Astrocyte (in vitro differentiated cells and primary cell): ENCODE results near the gene TK1.

Experiments used
- EZH2 ChIP-seq: IDR thresholded peaks from 2 replicates; pipeline ENCODE4 v1.6.1; 2012; ENCODE audit warnings: mild to moderate bottlenecking, low read length, inconsistent platforms; ENCODE audit not compliant: insufficient read depth
- TF ChIP-seq, protein P1 (sequence below): IDR thresholded peaks from 2 replicates; pipeline ENCODE4 v1.5.1; 2011; ENCODE audit warnings: low read depth, mild to moderate bottlenecking, inconsistent platforms, low read length, moderate library complexity; ENCODE audit not compliant: insufficient read depth

DNA sequence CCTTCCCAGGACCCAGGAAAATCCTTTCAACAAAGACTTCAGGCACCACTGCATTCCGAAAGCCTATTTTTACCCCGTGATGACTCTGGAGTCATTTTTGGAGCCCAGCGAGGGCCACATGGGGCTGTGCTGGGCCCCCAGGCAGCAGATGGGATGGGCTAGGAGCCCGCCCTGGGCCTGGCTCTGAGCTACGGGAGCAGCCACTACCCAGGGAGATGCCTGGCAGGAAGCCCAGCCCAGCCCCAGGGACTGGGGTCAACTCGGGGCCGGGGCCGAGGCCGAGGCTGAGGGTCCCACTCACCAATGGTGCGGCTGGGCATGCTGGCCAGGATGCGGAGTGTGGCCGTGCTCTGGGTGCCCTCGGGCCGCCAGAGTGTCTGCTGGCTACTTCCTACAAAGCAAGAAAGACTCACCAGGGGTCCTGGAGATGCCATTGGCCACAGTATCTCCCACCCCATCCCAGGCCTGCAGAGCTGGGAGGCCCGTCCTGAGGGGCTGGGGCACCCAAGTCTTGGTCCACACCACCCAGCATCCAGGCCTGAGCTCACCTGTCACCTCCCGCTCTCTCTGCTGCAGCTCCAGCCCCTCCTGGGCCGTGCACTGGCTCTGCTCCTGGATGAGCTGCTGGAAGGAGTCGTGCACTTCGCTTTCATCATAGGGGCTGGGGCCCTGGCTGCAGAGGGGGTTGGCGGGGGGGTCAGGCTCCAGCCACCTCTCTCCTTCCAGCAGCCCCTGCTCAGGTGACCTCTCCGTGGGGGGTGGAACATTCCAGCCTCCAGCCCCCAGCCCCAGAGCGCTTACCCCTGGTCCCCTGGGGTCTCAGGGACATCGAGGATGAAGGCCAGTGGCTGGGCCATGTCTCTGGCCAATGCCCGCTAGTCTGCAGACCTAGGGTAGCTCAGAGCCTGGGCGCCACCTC is 60.6 kb downstream of the TK1 start:
- TF ChIP-seq, protein P1, sequence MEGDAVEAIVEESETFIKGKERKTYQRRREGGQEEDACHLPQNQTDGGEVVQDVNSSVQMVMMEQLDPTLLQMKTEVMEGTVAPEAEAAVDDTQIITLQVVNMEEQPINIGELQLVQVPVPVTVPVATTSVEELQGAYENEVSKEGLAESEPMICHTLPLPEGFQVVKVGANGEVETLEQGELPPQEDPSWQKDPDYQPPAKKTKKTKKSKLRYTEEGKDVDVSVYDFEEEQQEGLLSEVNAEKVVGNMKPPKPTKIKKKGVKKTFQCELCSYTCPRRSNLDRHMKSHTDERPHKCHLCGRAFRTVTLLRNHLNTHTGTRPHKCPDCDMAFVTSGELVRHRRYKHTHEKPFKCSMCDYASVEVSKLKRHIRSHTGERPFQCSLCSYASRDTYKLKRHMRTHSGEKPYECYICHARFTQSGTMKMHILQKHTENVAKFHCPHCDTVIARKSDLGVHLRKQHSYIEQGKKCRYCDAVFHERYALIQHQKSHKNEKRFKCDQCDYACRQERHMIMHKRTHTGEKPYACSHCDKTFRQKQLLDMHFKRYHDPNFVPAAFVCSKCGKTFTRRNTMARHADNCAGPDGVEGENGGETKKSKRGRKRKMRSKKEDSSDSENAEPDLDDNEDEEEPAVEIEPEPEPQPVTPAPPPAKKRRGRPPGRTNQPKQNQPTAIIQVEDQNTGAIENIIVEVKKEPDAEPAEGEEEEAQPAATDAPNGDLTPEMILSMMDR, result no peak
- TF ChIP-seq EZH2, result no peak
